Activated T-helper 1 cell treated with anti-CD3 and anti-CD28 coated beads, Interleukin-2, amount 50 U/mL, for 16 hours (primary cell): ENCODE data around the gene SRRD.
"Not testable (repeated sequence)": the region's sequence is repeated elsewhere in the genome, so short reads cannot be mapped to it uniquely, and the experiment has no call there.

Experiments
- DNase-seq, 2 donors: peaks; one replicate each; pipeline ENCODE4 v3.0.0-alpha.2; 2020; ENCODE audit warnings: low read depth in 1 of 2, low spot score in 1 of 2

SRRD gene, protein sequence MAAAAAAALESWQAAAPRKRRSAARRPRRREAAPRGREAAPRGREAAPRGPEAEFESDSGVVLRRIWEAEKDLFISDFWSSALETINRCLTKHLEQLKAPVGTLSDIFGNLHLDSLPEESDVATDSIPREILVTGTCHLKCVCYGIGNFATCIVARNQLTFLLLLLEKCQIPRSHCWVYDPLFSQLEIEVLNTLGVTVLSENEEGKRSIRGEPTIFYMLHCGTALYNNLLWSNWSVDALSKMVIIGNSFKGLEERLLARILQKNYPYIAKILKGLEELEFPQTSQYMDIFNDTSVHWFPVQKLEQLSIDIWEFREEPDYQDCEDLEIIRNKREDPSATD

DNA sequence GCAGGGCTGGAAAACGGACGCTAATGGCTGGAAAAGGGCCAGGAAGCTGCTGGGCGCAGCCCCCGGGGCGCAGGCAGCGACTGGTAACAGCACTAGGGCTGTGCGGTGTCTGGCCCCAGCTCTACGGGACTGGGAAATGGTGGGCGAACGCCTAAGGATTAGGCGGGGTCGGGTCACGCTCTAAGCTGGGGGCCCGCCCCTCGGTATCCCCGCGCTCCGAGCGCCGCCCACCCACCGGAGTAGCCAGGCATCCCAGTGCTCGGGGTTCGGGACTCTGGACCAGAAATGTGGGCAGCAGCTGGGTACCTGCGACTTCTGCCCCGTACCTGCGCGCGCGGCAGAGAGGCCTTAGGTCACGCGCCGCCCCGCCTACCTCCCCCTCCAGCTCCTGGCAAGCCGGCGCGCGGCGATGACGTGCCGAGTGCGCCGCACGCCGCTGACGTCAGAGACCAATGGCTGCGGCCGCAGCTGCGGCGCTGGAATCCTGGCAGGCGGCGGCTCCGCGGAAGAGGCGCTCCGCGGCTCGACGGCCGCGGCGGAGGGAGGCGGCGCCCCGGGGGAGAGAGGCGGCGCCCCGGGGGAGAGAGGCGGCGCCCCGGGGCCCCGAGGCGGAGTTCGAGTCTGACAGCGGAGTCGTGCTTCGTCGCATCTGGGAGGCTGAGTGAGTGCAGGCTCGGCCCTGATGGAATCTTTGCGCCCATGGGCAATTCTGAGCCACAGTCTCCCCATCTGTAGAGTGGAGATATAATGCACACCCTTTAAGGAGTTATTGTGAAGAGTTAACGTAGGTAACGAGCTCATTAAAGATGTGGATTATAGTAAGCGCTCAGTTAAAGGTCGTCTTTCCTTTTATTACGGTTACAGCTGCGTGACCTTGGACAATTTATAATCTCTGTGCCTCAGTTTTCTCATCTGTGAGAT lies at the start of gene SRRD, which contains the start of gene HPS4:
SRRD (plus strand) TSS at position 439 of the 921 bp plus-strand sequence; CDS start at position 453, 14 bp downstream.
HPS4 (minus strand) TSS at position 345 of the 921 bp plus-strand sequence. CDS start 2,021 bp downstream, outside the sequence.
- peak; percentile 86 to 92 for DNase-seq

DNA sequence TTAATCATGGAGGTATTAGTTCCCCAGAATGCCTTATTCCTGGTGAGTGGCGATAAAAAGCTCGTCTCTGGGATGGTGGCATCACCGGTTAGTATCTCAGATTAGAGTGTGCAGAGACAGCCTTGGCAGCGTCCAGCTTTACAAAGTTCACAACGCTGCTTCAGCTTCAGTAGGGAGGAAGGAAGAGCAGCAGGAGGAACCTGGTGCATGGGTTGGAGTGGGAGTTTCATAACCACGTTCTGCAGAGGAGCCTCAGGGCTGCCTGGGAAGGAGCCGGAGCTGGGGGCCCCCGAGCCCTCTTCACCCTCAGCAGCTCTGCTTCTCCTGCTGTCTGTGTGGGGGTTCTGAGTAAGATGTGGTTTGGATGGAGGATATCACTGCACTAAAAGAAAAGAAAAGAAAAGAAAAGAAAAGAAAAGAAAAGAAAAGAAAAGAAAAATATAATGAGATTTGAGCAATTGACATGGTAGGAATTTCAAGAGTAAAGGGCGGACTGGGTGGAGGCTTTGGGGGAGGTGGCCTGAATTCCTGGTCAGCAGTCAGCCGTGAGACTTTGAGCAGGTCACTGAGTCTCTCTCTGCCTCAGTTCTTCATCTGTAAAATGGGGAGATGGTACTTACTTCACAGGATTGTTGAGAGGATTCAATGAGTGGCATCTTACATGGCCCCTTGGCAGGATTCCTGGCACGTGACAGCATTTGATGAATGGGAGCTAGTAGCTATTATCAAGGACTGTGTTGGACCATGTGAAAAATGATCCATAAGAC lies 48.2 kb upstream of the SRRD start:
- no peak for DNase-seq

DNA sequence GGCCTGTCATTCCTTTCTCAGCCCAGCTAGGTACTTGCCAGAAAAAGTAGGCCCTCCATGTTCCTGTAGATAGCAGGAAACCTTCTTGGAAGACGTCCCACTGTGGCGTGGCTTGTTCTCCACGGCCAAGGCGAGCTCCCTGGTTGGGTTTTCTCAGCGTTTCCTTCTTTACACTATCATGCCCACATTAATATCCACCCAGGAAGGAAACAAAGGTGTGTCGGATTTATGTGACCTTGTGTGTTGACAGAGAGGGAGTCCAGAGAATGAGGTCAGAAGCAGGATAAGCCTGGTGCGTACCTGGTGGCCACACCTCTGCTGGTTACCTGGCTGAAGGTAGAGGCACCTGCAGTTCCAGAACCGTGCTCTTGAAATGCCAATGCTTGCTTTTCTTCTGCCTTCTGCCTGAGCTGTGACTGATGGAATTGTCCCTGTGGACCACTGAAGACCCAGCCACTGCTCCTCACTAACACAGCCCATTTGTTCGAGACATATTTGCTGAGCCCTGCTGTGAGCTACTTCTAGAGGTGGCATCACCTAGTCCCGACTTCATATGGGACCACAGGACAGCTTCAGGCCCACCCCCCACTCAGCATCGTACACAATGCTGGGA lies 46.7 kb upstream of the SRRD start:
- DNase-seq: no peak

DNA sequence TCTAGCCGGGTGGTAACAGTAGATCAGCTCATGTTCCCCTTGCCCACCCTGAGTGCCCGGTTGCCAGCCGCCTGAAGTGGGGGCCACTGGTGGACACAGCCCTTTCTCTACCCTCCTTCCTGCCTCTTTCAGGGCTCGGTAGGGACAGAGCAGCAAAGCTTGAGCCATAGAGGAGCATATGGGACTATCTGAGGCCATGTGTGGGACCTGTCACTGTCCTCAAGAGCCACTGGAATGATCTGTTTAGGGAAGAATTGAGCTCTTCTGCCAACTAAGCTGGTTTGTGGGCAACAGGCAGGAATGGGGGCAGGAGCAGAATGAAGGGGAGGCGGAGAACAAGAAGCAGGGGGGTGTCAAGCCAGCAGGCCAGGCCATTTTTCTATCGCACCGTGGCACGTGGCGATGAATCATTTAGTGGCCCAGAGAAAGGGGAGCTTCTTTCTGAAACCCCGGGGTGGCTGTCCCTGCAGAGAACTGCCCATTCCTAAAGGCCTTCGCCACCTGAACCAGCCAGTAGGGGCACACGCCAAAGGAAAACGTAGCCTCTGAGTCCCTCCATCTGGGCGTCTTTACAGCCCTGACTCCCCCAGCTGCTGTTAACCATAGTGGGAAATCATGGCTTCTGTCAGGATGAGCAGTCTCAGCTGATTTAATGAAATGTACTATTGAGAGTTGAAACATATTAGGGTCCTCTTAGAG lies 45.8 kb upstream of the SRRD start:
- DNase-seq: no peak

DNA sequence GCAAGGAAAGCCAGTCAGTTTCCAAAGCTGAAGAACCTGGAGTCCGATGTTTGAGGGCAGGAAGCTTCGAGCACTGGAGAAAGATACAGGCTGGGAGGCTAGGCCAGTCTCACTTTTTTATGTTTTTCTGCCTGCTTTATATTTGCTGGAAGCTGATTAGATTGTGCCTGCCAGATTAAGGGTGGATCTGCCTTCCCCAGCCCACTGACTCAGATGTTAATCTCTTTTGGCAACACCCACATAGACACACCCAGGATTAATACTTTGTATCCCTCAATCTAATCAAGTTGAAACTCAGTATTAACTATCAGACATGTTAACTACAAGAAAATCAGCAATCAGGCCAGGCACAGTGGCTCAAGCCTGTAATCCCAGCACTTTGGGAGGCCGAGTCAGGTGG lies 44.9 kb upstream of the SRRD start:
- DNase-seq: not testable (repeated sequence)

DNA sequence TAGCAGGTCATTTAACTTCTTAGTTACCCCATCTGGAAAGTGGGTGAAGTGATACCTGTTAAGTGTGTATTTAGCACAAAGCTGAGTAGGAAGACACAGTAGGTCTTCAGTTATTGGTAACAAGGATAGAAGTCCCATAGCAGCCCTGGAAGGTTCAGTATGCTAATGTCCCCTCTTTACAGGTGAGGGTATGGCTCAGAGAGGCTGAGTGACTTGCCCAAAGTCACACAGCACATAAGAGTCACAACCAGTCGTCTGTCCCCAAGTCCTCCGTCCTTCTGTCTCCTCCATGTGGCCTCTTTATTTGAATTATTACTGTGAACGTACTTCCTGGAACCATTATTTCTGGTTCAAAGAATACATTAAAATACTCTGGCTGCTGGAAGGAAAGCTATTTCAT lies 44.1 kb upstream of the SRRD start:
- no peak for DNase-seq

DNA sequence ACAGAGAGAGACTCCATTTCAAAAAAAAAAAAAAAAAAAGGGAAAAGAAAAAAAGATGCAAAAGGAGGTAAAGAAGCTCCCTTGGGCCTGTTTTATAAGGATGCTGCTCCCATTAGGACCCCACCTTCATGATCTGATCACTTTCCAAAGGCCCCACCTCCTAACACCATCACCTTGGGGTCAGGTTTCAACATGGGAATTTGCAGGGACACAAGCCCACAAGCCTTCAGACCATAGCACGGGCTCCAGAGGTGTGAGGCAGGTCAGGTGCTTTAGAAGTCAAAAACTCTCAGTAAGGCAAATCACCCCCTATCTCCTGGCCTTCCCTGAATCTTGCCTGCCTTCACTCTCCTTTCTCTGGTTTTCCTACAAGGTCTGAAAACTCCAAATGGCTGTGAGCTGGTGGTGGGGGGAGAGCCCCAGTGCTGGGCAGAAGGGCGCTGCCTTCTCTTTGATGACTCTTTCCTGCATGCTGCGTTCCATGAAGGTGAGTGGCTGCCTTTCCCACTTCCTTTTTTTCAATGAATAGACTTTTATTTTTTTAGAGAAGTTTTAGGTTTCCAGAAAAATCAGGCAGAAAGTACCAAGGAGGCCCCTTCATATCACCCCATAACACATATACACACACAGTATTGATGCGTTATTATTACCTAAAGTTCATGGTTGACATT lies 41.5 kb upstream of the SRRD start:
- DNase-seq: no peak

DNA sequence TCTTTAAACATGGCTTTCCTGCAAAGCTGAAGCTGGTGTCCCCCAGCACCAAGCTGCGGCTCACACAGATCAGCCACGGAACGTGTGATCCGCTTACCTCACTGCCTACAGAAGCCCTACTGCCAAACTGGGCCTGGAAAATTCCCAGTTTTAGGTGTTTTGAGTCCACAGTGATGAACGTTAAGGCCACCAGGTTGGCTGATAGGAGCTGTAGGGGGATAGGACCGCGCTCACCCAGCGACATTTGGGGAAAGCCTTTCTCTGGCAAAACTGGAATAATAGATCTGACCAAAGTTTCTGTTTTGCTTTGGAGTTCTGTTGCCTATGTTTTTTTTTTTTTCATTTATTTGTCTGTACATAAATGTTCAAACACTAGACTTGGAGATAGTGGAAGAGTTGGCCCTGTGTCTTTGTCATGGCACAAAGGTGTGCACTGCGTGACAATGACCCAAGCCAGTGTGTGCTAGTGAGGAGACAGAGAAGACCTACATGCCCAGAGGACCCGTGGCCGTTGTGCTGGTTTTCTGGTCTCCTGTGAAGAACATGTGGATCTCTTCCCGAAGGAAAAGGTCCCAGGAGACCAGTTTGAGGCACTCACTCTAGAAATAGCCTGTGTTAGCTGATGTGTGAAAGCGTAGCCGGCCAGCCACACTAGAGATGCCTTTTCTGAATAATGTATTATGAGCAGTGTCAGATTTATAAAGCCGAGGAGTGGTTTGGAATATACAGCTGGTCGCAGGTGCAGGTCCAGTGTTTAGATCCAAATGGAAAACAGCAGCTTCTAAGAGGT lies 39.6 kb upstream of the SRRD start:
- DNase-seq: no peak

DNA sequence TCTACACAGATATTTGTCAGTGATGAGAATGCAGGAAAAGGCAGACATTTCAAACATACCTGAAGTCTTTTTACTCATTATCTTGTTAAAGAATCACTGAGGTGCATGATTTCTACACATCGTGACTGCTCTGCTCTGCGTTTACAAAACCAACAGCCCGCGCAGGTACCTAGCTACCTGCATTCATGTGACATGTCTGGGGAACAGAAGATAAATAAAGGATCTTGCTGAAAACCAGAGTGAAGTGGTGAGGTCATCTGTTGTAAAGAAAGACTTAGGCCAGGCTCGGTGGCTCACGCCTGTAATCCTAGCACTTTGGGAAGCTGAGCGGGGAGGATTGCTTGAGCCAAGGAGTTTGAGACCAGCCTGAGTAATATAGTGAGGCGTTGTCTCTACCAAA lies 38.9 kb upstream of the SRRD start:
- DNase-seq: no peak

DNA sequence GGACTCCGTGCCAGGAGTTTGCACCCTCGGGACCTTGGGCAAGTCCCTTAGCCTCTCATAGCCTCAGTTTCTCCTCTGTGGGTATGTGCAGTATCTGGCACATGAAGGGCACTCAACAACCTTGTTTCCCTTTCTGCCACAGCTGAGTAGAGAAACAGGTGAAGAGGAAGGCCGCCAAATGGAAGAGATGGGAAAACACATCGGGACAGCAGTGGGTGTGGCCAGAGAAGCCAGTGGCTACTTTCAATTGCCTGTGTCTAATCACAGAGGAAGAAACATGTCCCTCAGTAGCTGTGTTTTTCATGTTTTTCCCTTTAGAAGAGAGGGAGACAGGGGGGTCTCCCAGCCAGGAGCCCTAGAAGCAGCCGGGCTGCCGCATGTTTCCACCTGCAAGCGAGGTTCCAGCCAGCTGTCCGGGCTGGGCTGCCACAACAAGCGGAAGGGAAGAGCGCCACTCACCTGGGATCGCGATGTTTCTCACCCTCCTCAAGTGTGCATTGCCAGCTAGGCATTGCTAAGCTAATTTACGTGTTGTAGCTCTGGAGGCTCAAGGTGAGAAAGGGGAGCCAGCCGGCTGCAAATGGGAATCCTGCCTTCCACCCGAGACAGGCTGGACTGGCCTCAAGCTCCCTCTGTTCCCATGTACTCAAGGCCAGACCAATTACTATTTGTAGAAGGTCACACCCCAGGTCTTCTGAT lies 38.0 kb upstream of the SRRD start:
- no peak for DNase-seq

DNA sequence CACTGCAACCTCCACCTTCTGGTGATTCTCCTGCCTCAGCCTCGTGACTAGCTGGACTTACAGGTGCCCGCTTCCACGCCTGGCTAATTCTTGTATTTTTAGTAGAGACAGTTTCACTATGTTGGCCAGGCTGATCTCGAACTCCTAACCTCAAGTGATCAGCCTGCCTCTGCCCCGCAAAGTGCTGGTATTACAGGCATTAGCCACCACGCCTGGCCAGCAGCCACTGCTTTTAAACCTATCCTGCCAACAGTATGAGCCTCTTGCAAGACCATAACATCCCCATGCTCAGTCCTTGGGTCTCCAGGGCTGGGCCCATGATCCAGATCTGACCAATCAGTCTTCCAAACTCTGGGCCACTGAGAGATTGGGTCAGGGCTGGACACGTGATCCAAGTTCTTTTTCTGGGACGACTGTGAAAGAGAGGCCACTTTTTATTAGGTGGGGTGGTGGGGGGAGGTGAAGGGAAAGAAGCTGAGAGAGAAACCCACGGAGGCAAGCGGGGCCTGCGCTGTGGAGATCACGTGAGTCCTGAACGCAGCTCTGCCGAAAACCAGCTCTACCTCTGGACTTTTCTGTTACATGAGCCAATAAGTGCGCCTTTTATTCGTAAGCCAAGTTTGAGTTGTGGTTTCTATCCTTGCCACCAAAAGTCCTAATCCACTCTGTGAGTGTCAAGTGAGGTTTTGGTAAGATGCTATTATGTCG lies 36.7 kb upstream of the SRRD start:
- no peak for DNase-seq

DNA sequence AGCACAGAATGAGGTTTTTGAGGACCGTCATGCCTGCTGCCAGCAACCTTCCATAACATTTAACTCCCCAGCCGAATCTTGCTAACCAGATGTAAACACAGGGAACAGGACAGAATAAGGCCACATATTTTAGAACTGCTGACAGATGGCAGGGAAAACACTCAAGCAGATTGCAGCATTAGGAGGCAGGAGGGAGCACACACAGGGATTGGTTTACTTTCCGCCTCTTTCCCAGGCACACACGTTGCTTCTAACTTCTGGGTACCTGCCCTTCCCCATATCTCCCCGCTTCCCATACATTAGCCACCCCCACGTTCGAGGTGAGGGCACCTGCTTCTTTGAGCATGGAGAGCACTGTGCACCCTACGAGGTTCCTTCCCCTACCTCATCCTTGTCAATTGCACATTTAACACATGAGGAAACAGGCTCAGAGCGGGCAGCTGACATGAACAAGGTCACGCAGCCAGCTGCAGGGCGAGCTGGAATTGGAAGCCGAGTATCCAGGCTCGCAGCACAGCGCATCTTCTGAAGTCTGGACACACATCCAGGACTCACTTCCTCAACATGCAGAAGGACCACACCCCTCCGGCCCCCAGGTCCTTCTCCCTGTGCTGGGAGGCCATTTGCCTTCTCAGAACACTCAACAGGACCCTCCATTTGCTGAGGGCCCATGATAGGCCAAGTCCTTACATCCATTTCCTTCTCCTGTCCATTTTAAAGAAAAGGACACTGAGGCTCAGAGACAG lies 35.9 kb upstream of the SRRD start:
- DNase-seq: no peak

DNA sequence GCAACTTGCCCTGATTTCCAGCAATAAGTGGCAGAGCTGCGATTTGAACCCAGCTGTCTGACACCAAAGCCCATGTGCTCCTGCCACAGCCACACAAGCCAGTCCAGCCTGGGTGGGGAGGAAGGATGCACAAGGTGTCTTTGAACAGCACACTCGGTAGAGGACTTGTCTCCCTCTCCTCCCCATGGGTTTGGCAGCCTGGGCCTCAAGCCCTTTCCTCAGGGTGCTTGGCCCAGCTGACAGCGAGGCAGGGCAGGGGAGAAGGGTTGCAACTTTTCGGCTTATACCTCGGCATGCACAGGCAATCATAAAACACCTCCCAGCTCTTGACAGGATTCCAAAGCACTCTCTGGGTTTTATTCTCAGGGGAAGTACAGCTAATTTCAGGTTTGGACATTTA lies 35.3 kb upstream of the SRRD start:
- DNase-seq: no peak

DNA sequence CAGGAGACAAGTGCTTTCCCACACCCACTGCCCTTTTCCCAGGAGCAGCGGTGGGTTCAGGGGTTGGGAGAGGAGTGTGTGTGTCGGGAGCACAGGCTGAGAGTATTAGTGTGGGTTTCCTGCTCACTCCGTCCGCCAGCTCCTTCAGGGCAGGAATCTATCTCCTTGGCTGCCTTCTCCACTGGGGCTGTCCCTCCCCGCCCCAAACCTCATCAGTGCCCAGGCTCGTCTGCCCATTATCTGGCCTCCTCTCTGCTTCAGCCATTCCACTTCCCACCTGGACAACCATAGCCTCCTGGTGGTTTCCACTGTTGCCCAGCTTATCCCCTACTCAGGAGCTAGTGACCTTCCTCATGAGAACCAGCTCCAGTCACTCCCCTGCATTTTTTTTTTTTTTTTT lies 34.7 kb upstream of the SRRD start:
- no peak for DNase-seq

DNA sequence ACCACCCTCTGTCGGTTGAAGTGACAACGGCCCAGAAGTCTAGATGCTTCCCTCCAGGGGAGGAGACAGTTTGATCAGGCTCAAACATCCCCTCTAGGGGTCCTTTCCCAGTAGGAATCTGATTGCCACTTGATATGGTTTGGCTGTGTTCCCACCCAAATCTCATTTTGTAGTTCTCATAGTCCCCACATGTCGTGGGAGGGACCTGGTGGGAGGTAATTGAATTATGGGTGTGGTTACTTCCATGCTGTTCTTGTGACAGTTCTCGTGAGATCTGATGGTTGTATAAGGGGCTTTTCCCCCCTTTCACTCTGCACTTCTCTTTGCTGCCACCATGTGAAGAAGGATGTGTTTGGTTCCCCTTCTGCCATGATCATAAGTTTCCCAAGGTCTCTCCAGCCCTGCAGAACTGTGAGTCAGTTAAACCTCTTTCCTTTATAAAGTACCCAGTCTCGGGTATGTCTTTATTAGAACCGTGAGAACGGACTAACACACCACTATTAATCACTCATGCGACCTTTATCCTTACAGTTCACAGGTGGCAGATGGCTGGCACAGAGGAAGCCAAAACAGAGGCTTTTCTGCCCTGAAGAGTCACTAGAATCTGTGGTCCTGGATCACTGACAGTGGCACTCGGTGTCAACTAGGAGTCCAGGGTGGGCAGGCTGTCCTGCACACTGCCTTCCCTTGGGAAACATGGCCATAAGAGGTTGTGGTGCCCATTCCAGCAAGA lies 33.1 kb upstream of the SRRD start:
- no peak for DNase-seq

DNA sequence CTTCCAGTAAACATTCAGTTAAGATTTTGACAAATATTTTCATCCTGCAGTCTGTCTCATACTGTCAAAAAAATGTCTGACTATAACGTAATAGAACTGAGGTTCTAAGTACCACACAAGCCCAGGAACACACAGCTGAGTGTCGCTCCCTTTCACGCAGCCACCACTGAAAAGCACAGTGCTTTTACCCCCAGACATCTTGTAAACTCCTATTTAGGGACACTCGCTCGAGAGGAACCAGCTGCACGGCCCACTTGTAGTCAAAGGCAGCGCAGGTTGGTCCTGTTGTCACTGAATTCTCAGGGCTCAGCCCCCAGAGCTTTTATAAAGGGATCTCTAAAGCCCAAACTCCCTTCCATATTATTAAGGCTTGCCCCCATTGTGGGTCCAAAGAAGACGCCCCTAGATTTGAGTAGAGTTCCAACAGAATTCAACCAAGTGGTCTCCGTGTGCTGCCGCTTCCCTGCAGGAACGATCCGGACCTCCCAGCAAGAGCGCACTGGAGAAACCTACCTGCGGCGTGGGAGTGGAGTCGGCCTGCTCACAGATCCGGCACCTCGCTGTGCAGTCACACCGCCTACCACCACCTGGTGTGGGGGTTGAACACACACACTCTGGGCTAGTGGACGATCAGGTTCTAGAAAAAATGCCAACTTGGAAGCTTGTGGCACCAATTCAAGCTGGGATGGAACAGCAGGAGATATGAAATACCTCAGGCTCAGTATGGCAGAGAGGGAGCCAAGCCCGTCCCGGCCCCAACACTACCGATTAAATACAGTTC lies 31.3 kb upstream of the SRRD start:
- DNase-seq: no peak
